ENCODE data around the gene ACTA1.

ACTA1 gene

DNA sequence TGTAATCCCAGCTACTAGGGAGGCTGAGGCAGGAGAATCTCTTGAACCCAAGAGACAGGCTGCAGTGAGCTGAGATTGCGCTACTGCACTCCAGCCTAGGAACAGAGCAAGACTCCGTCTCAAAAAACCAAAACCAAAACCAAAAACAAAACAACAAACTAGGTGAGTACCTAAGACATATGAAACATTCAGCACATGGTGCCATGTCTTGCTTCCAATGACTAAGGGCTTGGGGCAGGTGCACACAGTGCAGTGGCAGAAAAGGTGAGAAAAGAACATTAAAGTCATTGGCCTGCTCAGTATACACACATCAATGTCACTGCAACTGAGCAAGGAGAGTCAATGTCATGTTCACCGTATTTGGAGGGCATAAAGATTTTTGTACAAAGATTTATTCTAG lies 4.1 kb upstream of the ACTA1 start:
- H3K4me3 ChIP-seq (ENCODE audit: low read depth in 1 of 2, low read length in 2 of 2): no peak overlapping the region
- peaks cover 18 to 20% of the 10 kb centered on the region in 2 donors for H3K27me3 ChIP-seq (ENCODE audit: control insufficient read depth in 1 of 2, insufficient read depth in 2 of 2, low read length in 2 of 2)
- H3K9ac ChIP-seq (ENCODE audit: low read length): no peak overlapping the region
- H3K27ac ChIP-seq (ENCODE audit: low read depth, low read length): no peak overlapping the region
- H3K36me3 ChIP-seq (ENCODE audit: insufficient read depth, low read length): peaks cover 12% of the 10 kb centered on the region
- H3K9me3 ChIP-seq (ENCODE audit: low read length): no peaks in the 10 kb centered on the region
- peaks cover 4% of the 10 kb centered on the region for H3K4me1 ChIP-seq (ENCODE audit: insufficient read depth, low read length)

DNA sequence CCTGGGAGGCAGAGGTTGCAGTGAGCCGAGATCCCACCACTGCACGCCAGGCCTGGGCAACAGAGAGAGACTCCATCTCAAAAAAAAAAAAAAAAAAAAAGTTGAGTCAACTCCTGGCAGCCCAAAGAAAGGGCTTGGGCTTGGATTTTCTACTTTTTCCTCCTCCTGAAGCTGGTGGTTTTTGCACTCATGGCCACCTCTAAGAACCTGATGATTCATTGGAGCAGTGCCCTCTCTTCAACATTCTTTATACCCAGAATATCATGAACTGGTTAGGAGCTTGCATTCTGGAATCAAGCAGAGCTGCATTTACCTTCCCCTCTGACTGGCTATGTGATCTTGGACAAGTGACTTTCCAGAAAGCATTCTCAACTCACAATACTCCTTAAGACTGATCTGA lies 3.5 kb upstream of the ACTA1 start:
- no peak overlapping the region for H3K9ac ChIP-seq (ENCODE audit: low read length)
- no peaks in the 10 kb centered on the region for H3K9me3 ChIP-seq (ENCODE audit: low read length)
- H3K4me1 ChIP-seq (ENCODE audit: insufficient read depth, low read length): peaks cover 4% of the 10 kb centered on the region
- no peak overlapping the region for H3K27ac ChIP-seq (ENCODE audit: low read depth, low read length)
- peaks cover 12% of the 10 kb centered on the region for H3K36me3 ChIP-seq (ENCODE audit: insufficient read depth, low read length)
- no peak overlapping the region for H3K4me3 ChIP-seq (ENCODE audit: low read depth in 1 of 2, low read length in 2 of 2)
- H3K27me3 ChIP-seq (ENCODE audit: control insufficient read depth in 1 of 2, insufficient read depth in 2 of 2, low read length in 2 of 2): peaks cover 24 to 25% of the 10 kb centered on the region in 2 donors

DNA sequence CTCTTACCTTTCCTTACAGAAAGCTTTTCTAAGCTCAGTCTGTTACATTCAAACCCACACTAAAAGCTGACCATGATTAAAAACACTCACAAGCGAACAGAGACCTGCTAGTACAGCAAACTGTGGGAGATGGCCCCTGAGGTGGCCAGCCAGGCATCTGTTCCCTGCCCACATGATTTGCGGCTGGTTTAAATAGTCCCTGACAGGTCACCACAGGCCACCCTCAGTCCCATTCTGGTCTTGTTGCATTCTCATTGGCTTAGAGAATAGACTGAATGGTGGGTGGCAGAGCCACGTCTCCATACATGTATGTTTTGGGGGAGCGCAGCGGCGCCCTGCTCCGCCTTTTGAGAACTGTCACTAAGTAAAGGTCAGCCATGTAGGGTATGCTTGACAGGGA lies 2.3 kb upstream of the ACTA1 start:
- Histone ChIP-seq H3K4me1 (ENCODE audit: insufficient read depth, low read length) (peaks cover 9% of the 10 kb centered on the region), H3K4me3 (ENCODE audit: low read depth in 1 of 2, low read length in 2 of 2) (no peak overlapping the region), H3K36me3 (ENCODE audit: insufficient read depth, low read length) (peaks cover 12% of the 10 kb centered on the region), H3K9me3 (ENCODE audit: low read length) (no peaks in the 10 kb centered on the region), H3K27me3 (ENCODE audit: control insufficient read depth in 1 of 2, insufficient read depth in 2 of 2, low read length in 2 of 2) (peaks cover 34 to 36% of the 10 kb centered on the region in 2 donors), H3K27ac (ENCODE audit: low read depth, low read length) (no peak overlapping the region), H3K9ac (ENCODE audit: low read length) (no peak overlapping the region)

DNA sequence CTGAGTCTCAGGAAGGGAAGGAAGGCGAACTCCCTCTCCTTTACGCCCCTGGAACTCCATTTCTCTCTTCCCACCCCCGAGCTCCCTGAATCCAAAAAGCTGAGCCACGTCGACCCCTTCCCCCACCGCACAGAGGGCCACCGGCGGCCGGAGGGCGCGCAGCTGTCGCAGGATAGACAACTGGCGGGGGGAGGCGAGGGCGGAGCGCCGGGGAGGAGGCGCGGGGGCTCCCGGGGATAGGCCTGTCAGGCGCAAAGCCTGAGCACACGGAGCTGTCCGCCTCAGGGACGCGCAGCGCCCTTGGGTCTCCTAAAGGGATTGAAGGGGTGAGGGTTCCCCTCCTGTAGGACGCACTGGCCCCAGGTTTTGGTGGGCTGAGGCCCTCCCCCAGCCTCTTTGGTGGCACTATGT lies 752 bp upstream of the ACTA1 start:
- Histone ChIP-seq H3K4me3 (ENCODE audit: low read depth in 1 of 2, low read length in 2 of 2) (no peak overlapping the region), H3K36me3 (ENCODE audit: insufficient read depth, low read length) (no peaks in the 10 kb centered on the region), H3K4me1 (ENCODE audit: insufficient read depth, low read length) (peaks cover 17% of the 10 kb centered on the region), H3K27me3 (ENCODE audit: control insufficient read depth in 1 of 2, insufficient read depth in 2 of 2, low read length in 2 of 2) (peaks cover 48 to 51% of the 10 kb centered on the region in 2 donors), H3K9ac (ENCODE audit: low read length) (no peak overlapping the region), H3K27ac (ENCODE audit: low read depth, low read length) (no peak overlapping the region), H3K9me3 (ENCODE audit: low read length) (no peaks in the 10 kb centered on the region)

- Histone ChIP-seq H3K4me3 (ENCODE audit: low read depth in 1 of 2, low read length in 2 of 2) (no peak overlapping the region), H3K36me3 (ENCODE audit: insufficient read depth, low read length) (no peaks in the 10 kb centered on the region), H3K27me3 (ENCODE audit: control insufficient read depth in 1 of 2, insufficient read depth in 2 of 2, low read length in 2 of 2) (peaks cover 48 to 56% of the 10 kb centered on the region in 2 donors), H3K9ac (ENCODE audit: low read length) (no peak overlapping the region), H3K4me1 (ENCODE audit: insufficient read depth, low read length) (peaks cover 17% of the 10 kb centered on the region), H3K9me3 (ENCODE audit: low read length) (no peaks in the 10 kb centered on the region), H3K27ac (ENCODE audit: low read depth, low read length) (no peak overlapping the region)
Observed at GRCh38 chr1:229433364-229434004, 410 bp downstream of the ACTA1 start.

GRCh38 chr1:229432905-229433304 lies 989 bp downstream of the ACTA1 start:
- peaks cover 48 to 56% of the 10 kb centered on the region in 2 donors for H3K27me3 ChIP-seq (ENCODE audit: control insufficient read depth in 1 of 2, insufficient read depth in 2 of 2, low read length in 2 of 2)
- H3K4me3 ChIP-seq (ENCODE audit: low read depth in 1 of 2, low read length in 2 of 2): no peak overlapping the region
- no peaks in the 10 kb centered on the region for H3K36me3 ChIP-seq (ENCODE audit: insufficient read depth, low read length)
- H3K9me3 ChIP-seq (ENCODE audit: low read length): no peaks in the 10 kb centered on the region
- no peak overlapping the region for H3K9ac ChIP-seq (ENCODE audit: low read length)
- no peak overlapping the region for H3K27ac ChIP-seq (ENCODE audit: low read depth, low read length)
- H3K4me1 ChIP-seq (ENCODE audit: insufficient read depth, low read length): peaks cover 17% of the 10 kb centered on the region

DNA sequence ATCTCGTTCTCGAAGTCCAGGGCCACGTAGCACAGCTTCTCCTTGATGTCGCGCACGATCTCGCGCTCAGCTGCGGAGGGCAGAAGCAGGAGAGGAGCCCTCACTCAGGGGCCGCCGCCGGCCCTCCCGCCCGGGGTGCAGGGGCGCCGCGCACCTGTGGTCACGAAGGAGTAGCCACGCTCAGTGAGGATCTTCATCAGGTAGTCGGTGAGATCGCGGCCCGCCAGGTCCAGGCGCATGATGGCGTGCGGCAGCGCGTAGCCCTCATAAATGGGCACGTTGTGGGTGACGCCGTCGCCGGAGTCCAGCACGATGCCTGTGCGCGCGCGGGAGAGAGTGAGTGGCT lies 1.8 kb downstream of the ACTA1 start:
- Histone ChIP-seq H3K4me1 (ENCODE audit: insufficient read depth, low read length) (peaks cover 17% of the 10 kb centered on the region), H3K36me3 (ENCODE audit: insufficient read depth, low read length) (no peaks in the 10 kb centered on the region), H3K4me3 (ENCODE audit: low read depth in 1 of 2, low read length in 2 of 2) (peak overlapping the region in 1 of 2 donors; percentile 36), H3K27ac (ENCODE audit: low read depth, low read length) (no peak overlapping the region), H3K9ac (ENCODE audit: low read length) (no peak overlapping the region), H3K27me3 (ENCODE audit: control insufficient read depth in 1 of 2, insufficient read depth in 2 of 2, low read length in 2 of 2) (peaks cover 48 to 63% of the 10 kb centered on the region in 2 donors), H3K9me3 (ENCODE audit: low read length) (no peaks in the 10 kb centered on the region)

DNA sequence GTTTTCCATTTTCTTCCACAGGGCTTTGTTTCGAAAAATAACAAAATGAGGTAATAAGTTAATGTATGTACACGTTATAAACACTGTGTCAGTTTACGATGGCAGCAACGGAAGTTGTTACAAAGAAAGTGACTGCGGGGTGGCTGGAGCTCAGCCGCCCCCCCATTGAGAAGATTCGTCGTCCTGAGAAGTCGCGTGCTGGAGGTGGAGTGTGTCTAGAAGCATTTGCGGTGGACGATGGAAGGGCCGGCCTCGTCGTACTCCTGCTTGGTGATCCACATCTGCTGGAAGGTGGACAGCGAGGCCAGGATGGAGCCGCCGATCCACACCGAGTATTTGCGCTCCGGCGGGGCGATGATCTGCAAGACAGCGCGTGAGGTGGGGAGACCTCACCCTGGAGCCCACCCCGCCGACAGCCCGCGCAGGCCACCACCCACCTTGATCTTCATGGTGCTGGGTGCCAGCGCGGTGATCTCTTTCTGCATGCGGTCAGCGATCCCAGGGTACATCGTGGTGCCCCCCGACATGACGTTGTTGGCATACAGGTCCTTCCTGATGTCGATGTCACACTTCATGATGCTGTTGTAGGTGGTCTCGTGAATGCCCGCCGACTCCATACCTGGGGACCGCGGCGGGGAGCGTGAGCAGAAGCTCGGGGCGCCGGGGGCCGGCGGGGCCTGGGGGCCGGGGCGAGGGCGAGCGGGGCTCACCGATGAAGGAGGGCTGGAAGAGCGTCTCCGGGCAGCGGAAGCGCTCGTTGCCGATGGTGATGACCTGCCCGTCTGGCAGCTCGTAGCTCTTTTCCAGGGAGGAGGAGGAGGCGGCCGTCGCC lies 2.4 kb downstream of the ACTA1 start:
- peaks cover 17% of the 10 kb centered on the region for H3K4me1 ChIP-seq (ENCODE audit: insufficient read depth, low read length)
- H3K4me3 ChIP-seq (ENCODE audit: low read depth in 1 of 2, low read length in 2 of 2): peak overlapping the region; percentile 5 to 36
- H3K27me3 ChIP-seq (ENCODE audit: control insufficient read depth in 1 of 2, insufficient read depth in 2 of 2, low read length in 2 of 2): peaks cover 48 to 69% of the 10 kb centered on the region in 2 donors
- no peaks in the 10 kb centered on the region for H3K9me3 ChIP-seq (ENCODE audit: low read length)
- no peaks in the 10 kb centered on the region for H3K36me3 ChIP-seq (ENCODE audit: insufficient read depth, low read length)
- H3K9ac ChIP-seq (ENCODE audit: low read length): no peak overlapping the region
- H3K27ac ChIP-seq (ENCODE audit: low read depth, low read length): no peak overlapping the region

DNA sequence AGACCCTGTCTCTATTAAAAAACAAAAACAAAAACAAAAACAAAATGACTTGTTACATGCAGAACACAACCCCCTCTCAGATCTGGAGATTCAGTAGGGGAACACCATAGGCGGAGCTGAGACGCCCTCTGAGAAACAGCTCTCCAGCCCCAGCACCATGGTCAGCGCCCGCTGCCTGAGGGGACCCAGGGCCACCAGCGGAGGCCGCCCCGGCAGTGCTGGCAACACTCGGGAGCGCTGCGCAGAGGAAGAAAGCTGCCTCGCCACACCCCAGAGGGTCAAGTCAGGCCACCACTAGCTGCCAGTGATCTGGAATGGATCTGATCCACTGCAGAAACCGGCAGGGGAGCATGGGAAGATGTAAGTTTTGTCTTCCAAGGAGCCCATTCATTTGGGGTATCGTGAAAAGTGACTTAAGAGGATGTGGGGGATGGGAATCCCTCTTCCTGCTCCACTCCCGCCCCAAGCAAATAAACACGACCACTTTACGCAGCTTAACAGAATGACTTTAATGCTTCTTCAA lies 3.1 kb downstream of the ACTA1 start:
- Histone ChIP-seq H3K4me3 (ENCODE audit: low read depth in 1 of 2, low read length in 2 of 2) (peak overlapping the region in 1 of 2 donors; percentile 5), H3K4me1 (ENCODE audit: insufficient read depth, low read length) (peaks cover 17% of the 10 kb centered on the region), H3K9me3 (ENCODE audit: low read length) (no peaks in the 10 kb centered on the region), H3K27me3 (ENCODE audit: control insufficient read depth in 1 of 2, insufficient read depth in 2 of 2, low read length in 2 of 2) (peaks cover 48 to 72% of the 10 kb centered on the region in 2 donors), H3K9ac (ENCODE audit: low read length) (no peak overlapping the region), H3K36me3 (ENCODE audit: insufficient read depth, low read length) (no peaks in the 10 kb centered on the region), H3K27ac (ENCODE audit: low read depth, low read length) (no peak overlapping the region)

DNA sequence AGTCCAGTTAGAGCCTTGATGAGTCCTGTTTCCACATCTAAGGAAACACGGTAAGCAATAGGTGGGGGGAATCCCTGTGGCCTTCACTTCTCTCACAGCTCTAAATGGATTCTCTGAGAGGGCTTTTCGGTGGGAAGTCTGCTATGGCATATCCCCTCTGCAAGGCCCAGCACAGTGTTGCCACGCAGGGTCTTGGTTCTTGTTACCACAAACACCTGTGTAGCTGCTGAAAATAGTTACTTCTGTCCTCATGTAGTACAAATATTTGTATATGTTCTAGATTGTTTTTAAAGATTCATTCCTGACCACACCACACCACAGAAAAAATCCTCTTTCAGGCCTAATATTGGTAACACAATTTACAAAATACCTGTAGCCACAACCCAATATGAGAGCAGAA lies 5.6 kb downstream of the ACTA1 start:
- no peak overlapping the region for H3K27ac ChIP-seq (ENCODE audit: low read depth, low read length)
- peaks cover 33 to 55% of the 10 kb centered on the region in 2 donors for H3K27me3 ChIP-seq (ENCODE audit: control insufficient read depth in 1 of 2, insufficient read depth in 2 of 2, low read length in 2 of 2)
- no peaks in the 10 kb centered on the region for H3K36me3 ChIP-seq (ENCODE audit: insufficient read depth, low read length)
- no peak overlapping the region for H3K4me3 ChIP-seq (ENCODE audit: low read depth in 1 of 2, low read length in 2 of 2)
- H3K4me1 ChIP-seq (ENCODE audit: insufficient read depth, low read length): peaks cover 13% of the 10 kb centered on the region
- H3K9ac ChIP-seq (ENCODE audit: low read length): no peak overlapping the region
- no peaks in the 10 kb centered on the region for H3K9me3 ChIP-seq (ENCODE audit: low read length)

GRCh38 chr1:229427572-229427971 lies 6.3 kb downstream of the ACTA1 start:
- H3K27me3 ChIP-seq (ENCODE audit: control insufficient read depth in 1 of 2, insufficient read depth in 2 of 2, low read length in 2 of 2): peaks cover 26 to 48% of the 10 kb centered on the region in 2 donors
- no peaks in the 10 kb centered on the region for H3K36me3 ChIP-seq (ENCODE audit: insufficient read depth, low read length)
- H3K4me3 ChIP-seq (ENCODE audit: low read depth in 1 of 2, low read length in 2 of 2): no peak overlapping the region
- H3K27ac ChIP-seq (ENCODE audit: low read depth, low read length): no peak overlapping the region
- peaks cover 13% of the 10 kb centered on the region for H3K4me1 ChIP-seq (ENCODE audit: insufficient read depth, low read length)
- no peak overlapping the region for H3K9ac ChIP-seq (ENCODE audit: low read length)
- no peaks in the 10 kb centered on the region for H3K9me3 ChIP-seq (ENCODE audit: low read length)
